HG03521 (cell line): ENCODE results near the gene MCU.
"Not testable (repeated sequence)": the region's sequence is repeated elsewhere in the genome, so short reads cannot be mapped to it uniquely, and the experiment has no call there.

Experiments
- ATAC-seq: cut with Tn5 transposase; IDR thresholded peaks from one replicate; pipeline ENCODE4 v1.9.1; 2021; ENCODE audit warnings: mild to moderate bottlenecking, moderate library complexity; ENCODE audit not compliant: unreplicated experiment

The MCU gene

DNA sequence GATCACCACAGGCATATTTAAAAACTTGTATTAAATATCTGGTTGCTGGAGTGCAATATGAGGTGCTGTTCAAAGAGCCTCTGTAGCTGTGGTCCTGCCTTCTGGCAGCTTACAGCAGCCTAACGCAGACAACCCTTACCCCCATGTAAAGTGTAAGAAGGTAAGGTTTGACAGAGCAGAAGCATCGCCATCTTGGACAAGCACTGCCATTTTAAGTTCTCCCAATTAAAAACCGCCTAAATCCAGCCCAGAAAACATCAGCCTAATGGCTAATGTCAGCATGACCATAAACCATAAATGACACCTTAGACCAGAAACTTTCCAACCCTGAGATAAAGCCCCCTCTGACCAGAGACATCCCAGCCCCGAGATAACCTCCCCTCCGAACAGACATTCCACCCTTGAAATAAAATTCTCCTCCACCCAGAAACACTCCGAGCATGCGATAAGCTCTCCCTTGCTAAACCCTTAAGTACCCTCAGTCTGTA is 196.3 kb downstream of the MCU start:
- ATAC-seq: no peak

GRCh38 chr10:72889391-72889831 is 197.5 kb downstream of the MCU start:
- ATAC-seq: no peak

- no peak for ATAC-seq
Measured at GRCh38 chr10:72890086-72890485, 198.1 kb downstream of the MCU start.

GRCh38 chr10:72893136-72893798 is 201.3 kb downstream of the MCU start, which contains the start of gene OIT3:
OIT3 (plus strand) TSS chr10:72893739; CDS start chr10:72893799, 60 bp downstream.
- ATAC-seq: no peak

DNA sequence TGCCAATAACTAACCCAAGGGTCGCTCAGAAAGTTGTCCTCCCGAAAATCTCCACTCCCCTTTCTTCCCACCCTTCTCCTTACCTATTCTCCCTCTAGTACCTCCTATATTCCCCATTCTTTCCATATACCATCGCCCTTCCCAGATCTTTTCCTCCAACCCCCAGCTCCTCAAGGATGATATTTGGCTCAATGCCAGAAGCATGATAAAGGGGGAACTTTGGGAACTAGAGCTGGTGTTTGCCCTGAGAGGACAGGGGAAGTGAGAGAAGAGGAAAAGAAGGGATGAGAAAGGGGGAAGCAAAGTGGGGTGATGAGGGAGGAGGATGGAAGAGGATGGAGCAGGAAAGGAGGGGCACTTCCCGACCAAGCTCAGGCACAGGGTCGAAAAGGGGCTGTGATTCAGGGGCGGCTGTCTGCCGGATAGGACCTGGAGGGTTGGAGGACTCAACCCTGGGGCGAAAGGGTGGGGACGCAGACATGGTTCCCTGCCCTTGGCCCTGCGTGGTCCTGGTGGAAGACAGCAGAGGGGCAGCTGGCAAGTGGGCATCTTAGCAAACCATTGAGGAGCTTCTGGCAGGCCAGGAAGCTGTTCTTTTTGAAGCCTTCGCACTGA is 203.4 kb downstream of the MCU start:
- no peak for ATAC-seq

GRCh38 chr10:72898616-72899015 is 206.7 kb downstream of the MCU start:
- ATAC-seq: no peak

GRCh38 chr10:72899545-72899944 is 207.6 kb downstream of the MCU start:
- no peak for ATAC-seq

DNA sequence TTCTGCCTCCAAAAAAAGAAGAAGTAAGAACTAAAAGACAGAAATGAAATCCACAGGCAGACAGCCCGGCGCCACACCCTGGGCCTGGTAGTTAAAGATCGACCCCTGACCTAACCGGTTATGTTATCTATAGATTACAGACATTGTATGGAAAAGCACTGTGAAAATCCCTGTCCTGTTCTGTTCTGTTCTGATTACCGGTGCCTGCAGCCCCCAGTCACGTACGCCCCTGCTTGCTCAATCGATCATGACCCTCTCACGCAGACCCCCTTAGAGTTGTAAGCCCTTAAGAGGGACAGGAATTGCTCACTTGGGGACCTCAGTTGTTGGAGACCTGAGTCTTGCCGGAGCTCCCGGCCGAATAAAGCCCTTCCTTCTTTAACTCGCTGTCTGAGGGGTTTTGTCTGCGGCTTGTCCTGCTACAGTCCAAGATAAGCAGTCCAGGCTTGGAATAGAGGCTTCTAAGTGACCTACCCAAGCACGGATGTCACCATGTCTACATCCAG is 212.1 kb downstream of the MCU start:
- ATAC-seq: not testable (repeated sequence)

DNA sequence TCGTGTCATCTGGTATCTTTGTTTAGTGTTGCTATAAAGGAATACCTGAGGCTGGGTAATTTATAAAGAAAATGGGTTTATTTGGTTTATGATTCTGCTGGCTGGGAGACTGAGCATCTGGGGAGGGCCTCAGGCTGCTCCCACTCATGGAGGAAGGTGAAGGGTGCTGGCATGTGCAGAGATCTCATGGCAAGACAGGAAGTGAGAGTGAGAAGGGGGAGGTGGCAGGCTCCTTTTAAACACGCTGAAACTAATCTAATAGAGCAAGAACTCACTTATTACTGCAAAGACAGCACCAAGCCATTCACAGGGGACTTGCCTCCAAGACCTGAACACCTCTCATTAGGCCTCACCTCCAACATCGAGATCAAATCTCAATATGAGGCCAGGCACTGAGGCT is 212.9 kb downstream of the MCU start:
- ATAC-seq: no peak

DNA sequence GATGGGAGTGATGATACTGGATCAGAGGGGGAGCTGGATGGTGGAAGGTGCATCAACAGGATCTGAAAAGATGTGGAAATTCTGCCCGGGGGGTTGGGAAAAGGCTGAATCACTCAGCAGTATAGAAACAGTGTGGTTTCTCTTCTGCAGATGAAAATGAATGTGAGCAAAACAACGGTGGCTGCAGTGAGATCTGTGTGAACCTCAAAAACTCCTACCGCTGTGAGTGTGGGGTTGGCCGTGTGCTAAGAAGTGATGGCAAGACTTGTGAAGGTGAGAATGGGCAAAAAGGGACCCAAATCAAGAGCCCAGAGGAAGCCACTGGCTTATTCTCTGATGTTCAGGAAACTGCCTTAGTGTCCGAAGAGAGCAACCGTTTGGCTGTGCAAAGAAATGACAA is 214.5 kb downstream of the MCU start:
- ATAC-seq: no peak

DNA sequence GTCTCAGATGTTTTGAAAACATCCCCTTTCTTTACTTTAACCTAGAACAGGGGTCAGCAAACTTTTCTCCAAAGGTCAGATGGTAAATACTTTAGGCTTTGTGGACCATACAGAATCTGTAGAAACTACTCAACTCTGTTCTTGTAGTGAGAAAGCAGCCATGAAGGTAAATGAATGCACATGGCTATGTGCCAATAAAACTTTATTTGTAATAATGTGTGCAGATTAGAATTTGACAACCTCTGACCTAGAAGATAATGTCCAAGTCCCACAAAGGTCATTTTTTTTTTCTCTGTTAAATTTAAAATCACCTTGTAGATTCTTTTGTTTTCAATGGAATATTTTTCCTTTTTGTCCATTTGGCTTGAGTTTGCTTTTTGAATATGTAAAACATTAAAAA is 218.8 kb downstream of the MCU start:
- no peak for ATAC-seq

- ATAC-seq: no peak
Measured at GRCh38 chr10:72911758-72912157, 219.8 kb downstream of the MCU start.

DNA sequence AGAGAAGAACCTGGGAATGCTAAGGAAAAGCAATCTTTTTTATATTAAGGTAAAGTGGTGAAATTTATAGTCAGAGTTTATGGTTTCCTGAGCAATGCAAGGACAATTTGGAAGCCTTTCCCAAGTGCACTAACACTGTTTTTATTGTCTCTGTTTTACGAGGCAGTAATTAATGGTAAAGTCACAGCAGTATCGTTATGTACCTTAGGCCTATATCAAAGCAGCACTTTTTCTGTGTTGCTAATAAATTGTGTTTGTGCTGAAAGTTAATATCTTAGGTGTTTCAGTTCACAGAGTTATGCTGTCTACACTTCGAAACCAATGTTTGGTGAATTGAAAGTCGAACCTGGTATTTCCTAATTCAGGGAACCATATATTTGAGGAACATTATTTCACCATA is 220.8 kb downstream of the MCU start:
- no peak for ATAC-seq

GRCh38 chr10:72913287-72913686 is 221.3 kb downstream of the MCU start:
- ATAC-seq: no peak

DNA sequence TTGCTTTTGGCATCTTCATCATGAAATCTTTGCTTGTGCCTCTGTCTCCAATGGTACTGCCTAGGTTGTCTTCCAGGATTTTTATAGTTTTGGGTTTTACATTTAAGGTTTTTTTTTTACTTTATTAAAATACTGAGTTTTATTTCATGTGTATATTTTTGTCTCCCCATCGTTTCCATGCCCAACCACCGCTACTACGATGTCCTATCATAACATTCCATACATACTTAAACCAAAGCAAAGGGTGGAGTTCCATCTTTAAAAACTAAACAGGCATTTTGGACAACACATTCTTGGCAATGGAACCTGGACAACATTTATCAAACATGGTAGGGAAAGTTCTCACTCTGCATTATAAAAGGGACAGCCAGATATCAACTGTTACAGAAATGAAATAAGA is 225.3 kb downstream of the MCU start:
- ATAC-seq: not testable (repeated sequence)

DNA sequence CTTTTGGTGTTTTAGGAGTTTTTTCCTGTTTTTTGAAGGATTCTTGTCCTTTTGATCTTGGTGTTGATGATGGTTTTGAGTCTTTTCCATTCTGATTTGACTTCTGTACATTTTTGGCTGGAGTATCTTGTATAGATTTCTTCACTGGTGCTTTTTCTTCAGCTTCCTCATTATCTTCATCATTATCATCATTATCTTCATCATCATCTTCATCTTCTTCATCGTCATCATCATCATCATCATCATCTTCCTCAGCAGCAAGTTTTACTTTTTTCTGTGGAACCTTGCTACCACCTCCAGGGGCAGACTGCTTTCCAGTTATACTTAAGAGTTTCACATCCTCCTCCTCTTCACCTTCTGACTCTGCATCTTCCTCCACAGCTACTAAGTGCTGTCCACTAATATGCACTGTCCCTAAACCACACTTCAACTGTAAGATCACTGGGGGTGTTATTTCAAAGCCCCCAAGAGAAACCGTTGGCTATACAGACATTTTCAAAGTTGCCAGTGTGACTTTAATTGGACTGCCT is 225.9 kb downstream of the MCU start:
- ATAC-seq: not testable (repeated sequence)

GRCh38 chr10:72918352-72918751 is 226.4 kb downstream of the MCU start:
- no peak for ATAC-seq

- ATAC-seq: not testable (repeated sequence)
Measured at GRCh38 chr10:72921147-72921683, 229.3 kb downstream of the MCU start.

DNA sequence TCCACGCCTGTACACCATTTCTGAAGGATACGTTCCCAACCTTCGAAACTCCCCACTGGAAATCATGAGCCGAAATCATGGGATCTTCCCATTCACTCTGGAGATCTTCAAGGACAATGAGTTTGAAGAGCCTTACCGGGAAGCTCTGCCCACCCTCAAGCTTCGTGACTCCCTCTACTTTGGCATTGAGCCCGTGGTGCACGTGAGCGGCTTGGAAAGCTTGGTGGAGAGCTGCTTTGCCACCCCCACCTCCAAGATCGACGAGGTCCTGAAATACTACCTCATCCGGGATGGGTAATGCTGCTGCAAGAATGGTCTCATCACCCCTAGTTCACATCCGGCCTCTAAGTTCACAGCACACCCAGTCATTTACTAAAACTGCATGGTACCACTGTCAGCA is 232.4 kb downstream of the MCU start:
- no peak for ATAC-seq

- ATAC-seq: no peak
Measured at GRCh38 chr10:72925951-72926465, 234.1 kb downstream of the MCU start.

DNA sequence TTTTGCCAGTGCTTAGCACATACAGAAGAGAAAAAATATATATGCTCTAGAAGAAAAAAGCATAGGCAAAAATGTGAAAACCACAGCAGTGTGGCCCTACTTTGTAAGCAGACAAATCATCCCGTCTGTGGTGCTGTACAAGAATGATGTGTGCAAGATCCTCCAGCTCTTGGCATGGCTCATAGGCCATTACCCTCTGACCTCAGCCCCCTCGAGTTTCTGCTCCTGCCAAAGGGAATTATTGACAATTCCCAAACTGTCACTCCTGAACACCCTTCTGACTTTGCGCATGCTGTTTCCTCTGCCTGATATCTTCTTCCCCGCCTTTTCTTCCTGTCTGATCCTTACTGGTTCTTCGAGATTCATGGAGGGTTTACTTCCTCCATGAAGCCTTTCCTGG is 235.5 kb downstream of the MCU start:
- ATAC-seq: no peak

- ATAC-seq: no peak
Measured at GRCh38 chr10:72928798-72929197, 236.9 kb downstream of the MCU start.
